ENCODE results near the gene FRRS1.

DNA sequence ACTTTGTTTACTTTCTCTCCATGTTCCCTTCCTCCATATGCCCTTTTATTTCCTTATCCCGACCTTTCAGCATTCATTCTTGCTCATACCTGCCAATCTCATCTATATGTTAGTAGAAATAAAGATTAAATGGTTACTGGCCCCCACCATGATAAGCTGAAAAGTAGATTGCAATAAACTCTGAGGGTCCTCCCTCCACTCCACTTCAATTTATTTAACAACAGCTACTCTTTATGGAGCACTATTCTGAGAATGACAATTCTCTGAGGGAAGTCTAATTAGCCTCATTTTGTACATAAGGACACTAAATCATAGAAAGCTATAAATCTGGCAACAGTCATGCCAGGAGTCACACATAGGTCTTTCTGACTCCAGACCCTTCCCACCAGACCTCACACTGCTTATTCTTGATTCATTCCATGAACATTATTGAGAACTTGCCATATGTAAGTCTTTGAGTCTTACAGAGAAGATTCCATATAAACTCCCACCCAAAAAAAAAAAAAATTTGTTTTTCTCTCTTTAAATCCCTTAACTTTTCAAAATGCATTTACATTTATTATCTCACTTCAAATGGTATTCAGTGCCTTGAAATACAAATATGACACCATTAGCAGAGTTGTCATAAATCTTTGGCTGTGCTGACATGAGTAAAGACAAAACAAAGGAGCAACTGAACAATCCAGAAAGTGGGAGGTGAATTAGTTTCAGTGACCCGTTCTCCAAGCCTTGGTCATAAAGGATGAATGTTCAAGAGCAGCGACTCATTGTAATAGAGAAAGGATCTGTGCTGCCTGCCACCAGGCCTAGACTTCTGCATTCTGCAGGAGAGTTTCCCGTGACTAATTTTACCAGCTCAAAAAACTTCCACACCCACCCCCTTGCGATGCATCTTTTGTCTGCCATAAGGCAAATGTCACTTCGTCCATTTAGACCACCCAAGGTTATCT, 92.0 kb downstream of the FRRS1 start:
- TF ChIP-seq, protein P1, sequence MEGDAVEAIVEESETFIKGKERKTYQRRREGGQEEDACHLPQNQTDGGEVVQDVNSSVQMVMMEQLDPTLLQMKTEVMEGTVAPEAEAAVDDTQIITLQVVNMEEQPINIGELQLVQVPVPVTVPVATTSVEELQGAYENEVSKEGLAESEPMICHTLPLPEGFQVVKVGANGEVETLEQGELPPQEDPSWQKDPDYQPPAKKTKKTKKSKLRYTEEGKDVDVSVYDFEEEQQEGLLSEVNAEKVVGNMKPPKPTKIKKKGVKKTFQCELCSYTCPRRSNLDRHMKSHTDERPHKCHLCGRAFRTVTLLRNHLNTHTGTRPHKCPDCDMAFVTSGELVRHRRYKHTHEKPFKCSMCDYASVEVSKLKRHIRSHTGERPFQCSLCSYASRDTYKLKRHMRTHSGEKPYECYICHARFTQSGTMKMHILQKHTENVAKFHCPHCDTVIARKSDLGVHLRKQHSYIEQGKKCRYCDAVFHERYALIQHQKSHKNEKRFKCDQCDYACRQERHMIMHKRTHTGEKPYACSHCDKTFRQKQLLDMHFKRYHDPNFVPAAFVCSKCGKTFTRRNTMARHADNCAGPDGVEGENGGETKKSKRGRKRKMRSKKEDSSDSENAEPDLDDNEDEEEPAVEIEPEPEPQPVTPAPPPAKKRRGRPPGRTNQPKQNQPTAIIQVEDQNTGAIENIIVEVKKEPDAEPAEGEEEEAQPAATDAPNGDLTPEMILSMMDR (IDR thresholded peaks at IDR 0.05): no peak
- no peak for TF ChIP-seq POLR2A (IDR thresholded peaks at IDR 0.05)

Measured in right lobe of liver (tissue), 4 donors.